Endothelial cell of umbilical vein (primary cell): Measurements from ENCODE around the gene TMPRSS6. TPM values are rescaled to one million over a fixed set of nuclear protein-coding genes. Genes with fewer than 3 reads are reported as not detected.

ENCODE experiments used
- BruUV-seq: library from RNA; stranded (reverse); fragments of 400-500 nt; replicated peaks from 2 replicates; lab custom pipeline; 2021; lab: Mats Ljungman, UMichigan
- CTCF ChIA-PET: fragments of 300-600, 350-600 bp; sonication (Branson Sonifier 250); formaldehyde crosslinking; loops from one replicate; lab custom pipeline; 2021; ENCODE audit warnings: antibody characterized with exemption, inconsistent platforms; lab: Charles Lee
- POLR2A ChIA-PET: fragments of 300-600, 350-600 bp; sonication (Branson Sonifier 250); formaldehyde crosslinking; loops from one replicate; lab custom pipeline; 2021; ENCODE audit warnings: antibody characterized with exemption, inconsistent platforms; lab: Charles Lee
- DNase-seq: peaks from one replicate; pipeline ENCODE4 v3.0.0-alpha.2; 2011; ENCODE audit warnings: low read depth, low spot score
- FAIRE-seq: peaks from 2 replicates; lab custom pipeline; 2011; peaks lifted over from hg19 to GRCh38; lab: Jason Lieb, UNC
- H2AFZ ChIP-seq: 2 replicates; pipeline ENCODE4 v1.6.0; 2012; ENCODE audit warnings: low read depth, low read length, control low read depth, inconsistent platforms
- H3K27ac ChIP-seq: 2 replicates; pipeline ENCODE4 v1.5.1; 2011; ENCODE audit warnings: low read depth, mild to moderate bottlenecking, control low read depth, low read length, moderate library complexity; ENCODE audit not compliant: insufficient read depth
- H3K27me3 ChIP-seq, 2 experiments: 2 replicates each; pipeline versions ENCODE4 v1.6.0 to v1.6.1; 2011; ENCODE audit warnings: low read length in 2 of 2, mixed read lengths in 1 of 2; ENCODE audit not compliant: control insufficient read depth in 2 of 2, insufficient read depth in 2 of 2
- H3K36me3 ChIP-seq, 2 experiments: 2 replicates in 1 of 2; 3 replicates in 1 of 2; pipeline ENCODE4 v1.5.1; 2011; ENCODE audit warnings: low read length in 2 of 2, mild to moderate bottlenecking in 1 of 2, moderate library complexity in 1 of 2; ENCODE audit not compliant: control insufficient read depth in 2 of 2, insufficient read depth in 2 of 2; ENCODE audit errors: extremely low read depth in 1 of 2
- H3K4me1 ChIP-seq: 3 replicates; pipeline ENCODE4 v1.5.1; 2011; ENCODE audit warnings: mild to moderate bottlenecking, low read length; ENCODE audit not compliant: control insufficient read depth, insufficient read depth; ENCODE audit errors: extremely low read depth
- H3K4me2 ChIP-seq: 2 replicates; pipeline ENCODE4 v1.6.1; 2011; ENCODE audit warnings: low read length, control low read depth, mixed read lengths; ENCODE audit not compliant: insufficient read depth
- H3K4me3 ChIP-seq, 3 experiments: fragments of 200-600 bp in 1 of 3; sonication (generic), shearing (Covaris generic) in 1 of 3; replicated peaks in 1 of 3; 2 replicates each; pipeline ENCODE4 v1.5.1; 2011 to 2016; ENCODE audit warnings: control low read depth in 3 of 3, low read length in 3 of 3, mild to moderate bottlenecking in 2 of 3, inconsistent platforms in 1 of 3, low read depth in 1 of 3, moderate library complexity in 1 of 3; ENCODE audit not compliant: insufficient read depth in 1 of 3
- H3K79me2 ChIP-seq: 2 replicates; pipeline ENCODE4 v1.6.0; 2012; ENCODE audit warnings: low read length, inconsistent platforms; ENCODE audit not compliant: control insufficient read depth, insufficient read depth
- H3K9ac ChIP-seq: replicated peaks from 2 replicates; pipeline ENCODE3; 2011; ENCODE audit warnings: low read length, control low read depth; ENCODE audit not compliant: insufficient read depth; ENCODE audit errors: extremely low read depth
- H3K9me1 ChIP-seq: replicated peaks from 3 replicates; pipeline ENCODE4 v1.6.0; 2011; ENCODE audit warnings: mild to moderate bottlenecking, low read length; ENCODE audit not compliant: control insufficient read depth, insufficient read depth; ENCODE audit errors: extremely low read depth
- H3K9me3 ChIP-seq: replicated peaks from 2 replicates; pipeline ENCODE4 v1.5.1; 2012; ENCODE audit warnings: low read length, inconsistent platforms; ENCODE audit not compliant: control insufficient read depth, insufficient read depth
- H4K20me1 ChIP-seq: replicated peaks from 2 replicates; pipeline ENCODE3; 2011; ENCODE audit warnings: mild to moderate bottlenecking, low read length; ENCODE audit not compliant: control insufficient read depth, insufficient read depth; ENCODE audit errors: extremely low read depth
- CTCF ChIP-seq, 2 donors: IDR thresholded peaks; 1 replicate in 1 of 2; 2 replicates in 1 of 2; pipeline ENCODE4 v1.5.1; 2011; ENCODE audit warnings: low read length in 2 of 2, mild to moderate bottlenecking in 2 of 2, moderate library complexity in 2 of 2, control low read depth in 1 of 2, inconsistent platforms in 1 of 2, low read depth in 1 of 2; ENCODE audit not compliant: insufficient read depth in 1 of 2; ENCODE audit errors: extremely low read depth in 1 of 2
- EZH2 ChIP-seq: IDR thresholded peaks from 2 replicates; pipeline ENCODE4 v1.6.1; 2012; ENCODE audit warnings: borderline replicate concordance, low read depth, mild to moderate bottlenecking, moderate library complexity, low read length, inconsistent platforms; ENCODE audit not compliant: severe bottlenecking
- FOS ChIP-seq: IDR thresholded peaks from 2 replicates; pipeline ENCODE4 v1.6.1; 2011; ENCODE audit warnings: mild to moderate bottlenecking, low read length, moderate library complexity, borderline replicate concordance; ENCODE audit not compliant: insufficient read depth
- GATA2 ChIP-seq: IDR thresholded peaks from 2 replicates; pipeline ENCODE4 v1.7.0; 2011; ENCODE audit warnings: low read depth, mild to moderate bottlenecking, moderate library complexity, mixed read lengths, low read length; ENCODE audit not compliant: insufficient read length, insufficient read depth
- JUN ChIP-seq: IDR thresholded peaks from 2 replicates; pipeline ENCODE4 v1.6.1; 2011; ENCODE audit warnings: borderline replicate concordance, low read depth; ENCODE audit not compliant: insufficient read length, insufficient read depth
- MAX ChIP-seq: IDR thresholded peaks from 2 replicates; pipeline ENCODE4 v1.6.1; 2011; ENCODE audit not compliant: insufficient read depth, insufficient read length
- MYC ChIP-seq: IDR thresholded peaks from one replicate; pipeline ENCODE4 v1.6.1; 2011; ENCODE audit warnings: mild to moderate bottlenecking, low read depth, low read length
- POLR2A ChIP-seq: IDR thresholded peaks from 2 replicates; pipeline ENCODE4 v1.6.1; 2012; ENCODE audit warnings: low read depth, mild to moderate bottlenecking, control low read depth, low read length
- POLR2AphosphoS5 ChIP-seq: IDR thresholded peaks from 2 replicates; pipeline ENCODE4 v1.6.1; 2012; ENCODE audit warnings: low read depth, mild to moderate bottlenecking, control low read depth, low read length, moderate library complexity; ENCODE audit not compliant: insufficient read depth
- dilution Hi-C: fragments of 300-500 bp; cut with MboI; formaldehyde crosslinking; loops from one replicate; pipeline ENCODE4 v1.15.0; 2019; ENCODE audit warnings: low sequenced_read_pairs; ENCODE audit not compliant: extremely low pct_ligation_motif_present
- intact Hi-C: fragments of 100-400 bp; cut with micrococcal nuclease; formaldehyde crosslinking; loops from one replicate; pipeline ENCODE4 v1.10.0; 2022
- polyA plus RNA-seq, 4 experiments: library from polyadenylated mRNA; depleted of rRNA in 3 of 4; stranded (reverse) in 3 of 4; unstranded in 1 of 4; fragments of >200 nt; gene quantifications; 2 replicates each; pipeline versions ENCODE4 v1.2.1 to v1.2.3, GENCODE V29; 2011 to 2012; ENCODE audit warnings: missing spikeins in 1 of 4
- total RNA-seq: library from RNA; stranded (reverse); gene quantifications from 2 replicates; pipeline ENCODE4 v1.2.3, GENCODE V29; 2021

The TMPRSS6 gene
- total and polyA plus RNA-seq, 2 donors (not counting 3 experiments of a cell fraction or from before 2014, with no cell fraction given): not detected

DNA sequence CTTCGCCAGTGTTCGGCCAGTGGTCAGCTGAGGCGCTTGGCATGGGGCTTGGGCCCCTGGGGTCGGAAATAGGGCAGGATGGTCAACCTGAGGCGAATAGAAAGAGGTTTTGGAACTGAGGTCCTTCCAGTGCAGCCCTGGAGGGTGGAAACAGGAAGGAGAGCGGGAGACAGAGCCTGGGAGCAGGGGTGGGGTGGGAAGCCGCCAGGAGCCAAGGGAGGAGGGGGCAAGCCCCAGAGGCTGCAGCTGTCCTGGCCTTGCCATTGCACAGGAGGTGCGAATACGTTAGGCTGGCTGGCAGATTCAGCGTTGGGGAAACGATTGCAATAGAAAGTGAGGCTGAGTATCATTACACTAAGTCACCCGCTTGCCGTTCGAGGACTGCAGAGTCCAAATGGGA lies 71.8 kb downstream of the TMPRSS6 start:
- Histone ChIP-seq H3K9me1 (no peaks in the 10 kb centered on the region), H3K9ac (no peak overlapping the region), H3K27me3 (no peaks in the 10 kb centered on the region), H3K79me2 (no peaks in the 10 kb centered on the region), H2AFZ (no peak overlapping the region), H3K36me3 (no peaks in the 10 kb centered on the region), H3K4me2 (no peak overlapping the region), H4K20me1 (no peaks in the 10 kb centered on the region), H3K9me3 (no peaks in the 10 kb centered on the region), H3K4me3 (no peak overlapping the region), H3K27ac (no peak overlapping the region), H3K4me1 (peaks cover 16% of the 10 kb centered on the region)
- no peak for DNase-seq
- CTCF ChIA-PET: interaction anchor here (1.1 to 6.8 kb wide), 2 partner anchors 12 to 17 kb away, joined by 3 to 33 read pairs; partner anchors contain the start of genes MPST and TST
- POLR2A ChIA-PET: no interaction called here
- TF ChIP-seq POLR2A (no peak), POLR2AphosphoS5 (no peak), MAX (no peak), JUN (no peak), CTCF (IDR thresholded peaks at IDR 0.05; ENCODE audit: extremely low read depth in 1 of 2, insufficient read depth in 1 of 2, low read depth in 1 of 2, low read length in 2 of 2) (no peak), MYC (no peak), GATA2 (no peak), EZH2 (no peak), FOS (no peak)
- BruUV-seq: no TSS peak
- intact Hi-C loops: no loop called here
- dilution Hi-C loops: no loop called here
- no peak for FAIRE-seq
